ENCODE measurements around the gene CUX1.
A peak's percentile ranks its signal among the peaks of the same experiment; 100 is the strongest.

The CUX1 gene

GRCh38 chr7:101803203-101804087 lies 14.0 kb upstream of the CUX1 start:
- Histone ChIP-seq H3K36me3 (ENCODE audit: insufficient read depth, low read length) (no peaks in the 10 kb centered on the region), H3K79me2 (ENCODE audit: insufficient read depth, low read length) (no peaks in the 10 kb centered on the region), H3K4me2 (ENCODE audit: insufficient read depth, low read length) (peak overlapping the region; percentile 19), H3K27me3 (ENCODE audit: insufficient read depth, low read length, poor library complexity) (peaks cover 20% of the 10 kb centered on the region), H3K9ac (ENCODE audit: low read depth, low read length) (no peak overlapping the region), H4K20me1 (ENCODE audit: insufficient read depth, low read length) (no peaks in the 10 kb centered on the region), H3K4me1 (ENCODE audit: insufficient read depth, low read length) (peaks cover 6% of the 10 kb centered on the region), H3K4me3 (ENCODE audit: low read depth in 1 of 2, low read length in 2 of 2) (no peak overlapping the region), H3K9me3 (ENCODE audit: insufficient read depth, low read length, severe bottlenecking) (no peaks in the 10 kb centered on the region), H3K27ac (ENCODE audit: low read length) (no peak overlapping the region), H2AFZ (ENCODE audit: low read depth, low read length) (no peak overlapping the region)
- ATAC-seq (ENCODE audit: insufficient read depth, low read depth) (no peak), DNase-seq (no peak)
- no peak for TF ChIP-seq CTCF (IDR thresholded peaks at IDR 0.05; ENCODE audit: borderline replicate concordance, extremely low read depth, low read length, poor library complexity, severe bottlenecking)
- TF ChIP-seq EZH2 (IDR thresholded peaks at IDR 0.05; ENCODE audit: borderline replicate concordance, low read depth, low read length, severe bottlenecking) = no peak

GRCh38 chr7:101804088-101804963 lies 13.1 kb upstream of the CUX1 start:
- DNase-seq (peak; percentile 22), ATAC-seq (ENCODE audit: insufficient read depth, low read depth) (peak; percentile 44; the same call in 2 of the 3 replicates)
- H2AFZ ChIP-seq (ENCODE audit: low read depth, low read length) = no peak overlapping the region

GRCh38 chr7:101804967-101805366 lies 12.5 kb upstream of the CUX1 start:
- no peak for DNase-seq
- ATAC-seq (ENCODE audit: insufficient read depth, low read depth) = no peak
- peaks cover 6% of the 10 kb centered on the region for H3K4me1 ChIP-seq (ENCODE audit: insufficient read depth, low read length)

More at GRCh38 chr7:101804088-101804963, 13.1 kb upstream of the CUX1 start:
- no peak overlapping the region for H3K27ac ChIP-seq (ENCODE audit: low read length)
- H3K79me2 ChIP-seq (ENCODE audit: insufficient read depth, low read length) = no peaks in the 10 kb centered on the region
- H4K20me1 ChIP-seq (ENCODE audit: insufficient read depth, low read length) = no peaks in the 10 kb centered on the region
- peaks cover 20% of the 10 kb centered on the region for H3K27me3 ChIP-seq (ENCODE audit: insufficient read depth, low read length, poor library complexity)
- H3K36me3 ChIP-seq (ENCODE audit: insufficient read depth, low read length) = no peaks in the 10 kb centered on the region
- H3K9ac ChIP-seq (ENCODE audit: low read depth, low read length) = no peak overlapping the region
- peak overlapping the region; percentile 19 for H3K4me2 ChIP-seq (ENCODE audit: insufficient read depth, low read length)
- TF ChIP-seq CTCF (IDR thresholded peaks at IDR 0.05; ENCODE audit: borderline replicate concordance, extremely low read depth, low read length, poor library complexity, severe bottlenecking) (no peak), EZH2 (IDR thresholded peaks at IDR 0.05; ENCODE audit: borderline replicate concordance, low read depth, low read length, severe bottlenecking) (no peak)
- H3K9me3 ChIP-seq (ENCODE audit: insufficient read depth, low read length, severe bottlenecking) = no peaks in the 10 kb centered on the region
- peaks cover 6% of the 10 kb centered on the region for H3K4me1 ChIP-seq (ENCODE audit: insufficient read depth, low read length)
- no peak overlapping the region for H3K4me3 ChIP-seq (ENCODE audit: low read depth in 1 of 2, low read length in 2 of 2)

More at GRCh38 chr7:101804967-101805366, 12.5 kb upstream of the CUX1 start:
- no peaks in the 10 kb centered on the region for H3K79me2 ChIP-seq (ENCODE audit: insufficient read depth, low read length)
- no peak overlapping the region for H2AFZ ChIP-seq (ENCODE audit: low read depth, low read length)
- H3K9ac ChIP-seq (ENCODE audit: low read depth, low read length) = no peak overlapping the region
- H4K20me1 ChIP-seq (ENCODE audit: insufficient read depth, low read length) = no peaks in the 10 kb centered on the region
- H3K27ac ChIP-seq (ENCODE audit: low read length) = no peak overlapping the region
- no peaks in the 10 kb centered on the region for H3K36me3 ChIP-seq (ENCODE audit: insufficient read depth, low read length)
- peaks cover 20% of the 10 kb centered on the region for H3K27me3 ChIP-seq (ENCODE audit: insufficient read depth, low read length, poor library complexity)
- no peak for TF ChIP-seq EZH2 (IDR thresholded peaks at IDR 0.05; ENCODE audit: borderline replicate concordance, low read depth, low read length, severe bottlenecking)
- TF ChIP-seq CTCF (IDR thresholded peaks at IDR 0.05; ENCODE audit: borderline replicate concordance, extremely low read depth, low read length, poor library complexity, severe bottlenecking) = peak; percentile 30
- no peak overlapping the region for H3K4me3 ChIP-seq (ENCODE audit: low read depth in 1 of 2, low read length in 2 of 2)
- no peaks in the 10 kb centered on the region for H3K9me3 ChIP-seq (ENCODE audit: insufficient read depth, low read length, severe bottlenecking)
- H3K4me2 ChIP-seq (ENCODE audit: insufficient read depth, low read length) = no peak overlapping the region
